ENCODE data around the gene HOXC11. TPM values are rescaled to one million over a fixed set of nuclear protein-coding genes. Genes with fewer than 3 reads are reported as not detected.

HOXC11 gene
- total RNA-seq, 1 experiment from 2014 or later, result 1.1 TPM

DNA sequence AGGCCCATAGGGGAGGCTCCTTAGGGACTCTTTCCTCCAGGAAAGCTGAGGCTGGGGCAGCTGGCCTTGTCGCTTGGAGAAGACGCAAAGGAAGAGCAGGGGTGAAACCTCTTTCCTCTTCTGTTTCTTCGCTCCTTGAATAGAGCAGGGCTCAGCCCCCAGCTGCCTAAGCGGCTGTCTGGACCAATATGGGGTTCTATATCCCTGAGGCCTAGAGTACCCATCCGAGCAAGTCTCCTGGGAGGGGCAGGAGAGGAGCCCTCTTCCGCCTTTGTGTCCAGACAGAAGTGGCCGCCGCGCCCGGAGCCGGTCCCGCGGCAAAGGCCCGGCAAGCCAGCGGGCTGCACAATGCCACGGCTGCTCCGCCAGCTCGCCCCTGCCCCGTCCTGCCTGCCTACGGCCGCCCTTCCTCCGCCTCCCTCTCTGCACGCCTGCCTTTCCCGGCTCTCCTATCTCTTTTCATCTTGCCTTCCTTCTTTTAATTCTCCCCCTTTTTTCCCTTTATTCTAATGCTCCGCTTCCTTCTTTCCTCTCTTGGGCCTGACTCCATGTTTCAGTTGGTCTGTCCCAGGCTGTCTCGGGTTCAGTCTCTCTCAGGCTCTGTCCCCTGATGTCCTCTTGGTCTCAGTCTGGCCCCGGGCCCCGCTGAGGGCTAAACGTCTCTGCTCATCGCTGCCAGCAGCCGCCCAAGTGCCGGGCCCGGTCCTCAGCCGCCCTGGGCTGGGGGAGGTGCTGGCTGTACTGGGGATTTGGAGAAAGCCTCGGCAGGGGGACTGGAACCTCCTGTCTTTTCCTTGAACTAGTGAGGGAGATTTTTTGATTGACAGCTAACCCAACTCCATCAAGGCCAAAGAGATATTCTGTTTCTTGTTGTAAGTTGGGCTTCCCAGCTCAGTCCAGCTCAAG lies 24.5 kb downstream of the HOXC11 start:
- DNase-seq (ENCODE audit: low spot score), result no peak

DNA sequence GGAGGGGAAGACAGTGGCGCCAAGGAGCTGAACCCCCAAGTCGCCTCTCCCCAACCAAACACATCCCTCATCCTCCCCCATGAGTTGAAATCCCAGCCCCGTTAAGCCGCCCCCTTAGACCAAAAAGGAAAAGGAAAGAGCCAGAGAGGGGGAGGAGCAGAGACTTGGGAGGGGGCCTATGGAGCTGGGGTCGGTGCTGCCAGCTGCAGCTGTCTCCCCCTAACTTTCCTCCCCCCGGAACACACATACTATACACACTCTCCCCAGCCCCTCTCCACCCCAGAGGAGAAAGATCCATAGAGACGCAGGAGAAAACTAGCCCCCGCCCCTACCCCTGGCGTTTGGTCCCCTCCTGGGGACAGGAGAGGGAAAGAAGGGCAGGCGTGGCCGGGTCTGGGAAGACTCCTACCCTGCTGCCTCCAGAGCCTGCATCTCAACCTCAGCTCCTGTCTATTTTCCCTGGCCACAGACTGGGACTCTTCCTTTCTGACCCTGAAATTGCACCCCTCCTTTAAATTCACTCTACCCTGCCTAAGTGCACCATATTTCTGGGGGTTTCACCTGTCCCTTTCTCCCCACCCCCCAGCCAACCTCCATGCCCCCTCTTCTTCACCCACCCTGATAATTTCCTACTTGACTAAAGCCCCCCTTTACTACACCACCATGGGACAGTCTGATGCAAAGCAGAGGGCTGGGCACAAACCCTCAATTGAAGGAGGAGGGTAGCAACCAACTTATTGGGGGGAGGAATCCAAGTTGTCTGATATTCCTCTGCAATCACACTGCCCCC lies 25.4 kb downstream of the HOXC11 start:
- no peak for DNase-seq (ENCODE audit: low spot score)

DNA sequence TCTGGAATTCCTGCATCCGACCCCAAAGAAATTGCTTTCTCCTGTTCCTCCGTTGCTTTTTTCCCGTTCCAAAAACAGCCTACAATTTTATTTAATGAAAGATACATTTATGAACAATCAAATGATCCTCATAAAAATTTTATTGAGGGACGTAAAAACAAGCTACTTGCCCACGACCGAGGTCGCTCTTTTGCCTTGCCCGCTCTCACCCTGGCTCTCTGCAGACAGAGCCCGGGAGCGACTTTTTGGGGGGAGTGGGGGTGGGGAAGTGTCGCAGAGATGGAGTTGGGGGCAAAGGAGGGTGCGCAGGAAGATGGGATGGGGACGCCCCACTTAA lies 25.9 kb downstream of the HOXC11 start:
- DNase-seq (ENCODE audit: low spot score), result no peak

DNA sequence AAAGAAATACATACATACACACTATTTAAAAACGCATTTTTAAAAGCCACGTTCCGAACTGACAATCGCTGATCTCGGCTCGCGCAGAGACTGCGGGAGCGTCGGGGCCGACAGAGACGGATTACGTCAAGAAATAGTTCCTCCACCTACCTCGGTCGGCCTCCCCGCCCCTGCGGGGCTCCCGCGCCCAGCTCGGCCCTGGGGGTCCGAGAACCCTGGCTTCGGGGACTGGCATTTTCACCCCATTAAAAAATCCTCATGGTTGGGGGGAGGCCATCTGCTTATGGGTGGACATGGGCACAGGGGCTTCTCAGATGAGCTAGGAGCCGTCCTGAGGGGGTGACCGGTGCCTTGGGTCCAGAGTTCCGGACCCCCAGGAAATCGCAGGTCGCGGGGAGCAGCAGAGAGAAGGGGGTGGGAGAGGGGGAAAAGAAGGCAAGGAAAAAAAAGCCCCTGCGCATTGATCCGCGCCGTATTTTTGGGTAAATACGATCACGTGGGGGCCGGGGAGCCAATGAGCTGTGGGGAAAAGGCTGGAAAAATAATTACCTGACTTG lies 26.7 kb downstream of the HOXC11 start:
- DNase-seq (ENCODE audit: low spot score), result peak; percentile 49

DNA sequence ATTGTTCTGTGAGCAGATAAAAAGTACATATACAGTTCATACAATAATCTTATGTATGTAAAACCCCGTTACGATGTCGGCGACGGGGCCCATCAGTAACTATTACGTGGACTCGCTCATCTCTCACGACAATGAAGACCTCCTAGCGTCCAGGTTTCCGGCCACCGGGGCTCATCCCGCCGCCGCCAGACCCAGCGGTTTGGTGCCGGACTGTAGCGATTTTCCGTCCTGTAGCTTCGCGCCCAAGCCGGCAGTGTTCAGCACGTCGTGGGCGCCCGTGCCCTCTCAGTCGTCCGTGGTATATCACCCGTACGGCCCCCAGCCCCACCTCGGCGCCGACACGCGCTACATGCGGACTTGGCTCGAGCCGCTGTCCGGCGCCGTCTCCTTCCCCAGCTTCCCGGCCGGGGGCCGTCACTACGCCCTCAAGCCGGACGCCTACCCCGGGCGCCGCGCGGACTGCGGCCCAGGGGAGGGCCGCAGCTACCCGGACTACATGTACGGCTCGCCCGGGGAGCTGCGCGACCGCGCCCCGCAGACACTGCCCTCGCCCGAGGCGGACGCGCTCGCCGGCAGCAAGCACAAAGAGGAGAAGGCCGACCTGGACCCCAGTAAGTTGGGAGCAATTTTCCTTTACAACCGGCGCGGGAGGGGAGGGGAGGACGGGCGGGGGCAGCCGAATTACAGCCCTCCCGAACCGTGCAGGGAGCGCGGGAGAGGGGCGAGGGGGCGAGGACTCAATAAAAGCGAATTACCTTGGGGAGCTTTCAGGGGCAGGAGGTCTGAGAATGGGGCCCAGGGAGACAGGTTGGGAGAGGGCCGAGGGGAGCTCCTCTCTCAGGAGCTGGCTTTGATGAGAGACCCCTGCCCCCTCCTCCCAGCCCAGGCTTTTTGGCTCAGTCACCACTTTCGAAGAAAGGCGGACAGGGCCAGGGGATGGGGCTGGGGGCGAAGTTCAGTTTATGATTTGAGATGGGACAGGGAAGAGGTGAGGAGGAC lies 27.5 kb downstream of the HOXC11 start, which contains the start of gene HOXC9:
TSS of gene HOXC9 (plus strand) at position 46 of the 999 bp plus-strand sequence. CDS start at position 74, 28 bp downstream.
- DNase-seq (ENCODE audit: low spot score), result no peak

DNA sequence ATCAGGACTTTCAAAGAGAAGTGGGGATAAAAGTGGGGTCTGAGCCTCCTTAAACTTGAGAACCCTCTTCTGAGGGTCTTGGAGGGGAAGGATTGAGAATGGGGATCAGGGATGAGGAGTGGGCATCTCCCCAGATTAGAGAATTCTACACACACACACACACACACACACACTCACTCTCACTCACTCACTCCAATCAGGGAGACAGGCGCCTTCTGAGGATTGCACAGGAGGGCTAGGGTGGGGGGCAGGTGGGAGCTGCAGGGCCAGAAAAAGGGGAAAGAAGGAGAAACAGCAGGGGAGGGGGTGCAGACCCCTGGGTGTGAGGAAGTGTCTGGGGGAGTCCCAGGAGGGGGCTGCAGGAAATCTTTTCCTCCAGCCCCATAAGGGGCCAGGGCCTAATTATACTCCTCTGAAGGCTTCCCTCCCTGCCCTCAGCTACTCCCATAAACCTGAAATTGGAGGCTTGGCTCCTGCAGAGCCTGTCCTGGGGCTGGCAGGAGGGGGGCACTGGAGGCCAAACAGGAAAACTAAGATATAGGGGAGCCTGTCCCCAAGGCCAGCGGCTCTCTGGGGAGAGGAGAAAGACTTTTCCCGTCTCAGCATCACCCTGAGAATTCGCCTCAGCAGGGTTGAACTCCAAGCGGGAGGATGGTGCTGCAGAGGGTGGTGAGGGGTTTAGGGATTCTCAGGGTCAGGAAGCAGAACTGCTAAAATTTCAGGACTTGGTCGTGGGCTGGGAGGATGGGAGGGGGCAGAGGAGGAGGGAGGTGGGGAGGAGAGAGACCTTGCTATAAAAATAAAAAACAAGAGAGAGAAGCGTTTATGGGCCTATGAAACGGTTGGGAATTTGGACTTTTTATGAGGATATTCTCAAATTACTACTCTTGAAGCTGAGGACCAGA lies 28.6 kb downstream of the HOXC11 start:
- DNase-seq (ENCODE audit: low spot score), result no peak

DNA sequence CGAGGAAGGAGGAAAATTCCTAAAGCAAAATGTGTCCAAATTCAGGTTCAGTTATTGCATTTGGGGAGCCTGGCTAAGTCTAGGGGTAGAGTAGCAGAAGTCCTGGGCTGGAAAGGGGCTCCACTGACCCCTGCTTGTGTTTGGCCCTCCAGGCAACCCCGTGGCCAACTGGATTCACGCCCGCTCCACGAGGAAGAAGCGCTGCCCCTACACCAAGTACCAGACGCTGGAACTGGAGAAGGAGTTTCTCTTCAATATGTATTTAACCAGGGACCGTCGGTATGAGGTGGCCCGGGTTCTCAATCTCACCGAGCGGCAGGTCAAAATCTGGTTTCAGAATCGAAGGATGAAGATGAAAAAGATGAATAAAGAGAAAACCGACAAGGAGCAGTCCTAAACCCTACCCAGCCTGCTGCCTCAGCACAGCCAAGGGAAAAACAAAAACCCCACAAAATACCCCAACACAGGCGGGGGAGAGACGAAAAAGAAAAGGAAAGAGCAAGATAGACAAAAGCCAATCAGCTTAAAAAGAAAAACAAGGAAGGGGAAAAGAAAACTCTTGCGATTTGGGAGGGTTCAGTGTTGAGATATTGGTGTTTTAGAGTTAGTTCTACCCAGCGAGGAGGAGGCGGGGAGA lies 29.5 kb downstream of the HOXC11 start:
- no peak for DNase-seq (ENCODE audit: low spot score)

DNA sequence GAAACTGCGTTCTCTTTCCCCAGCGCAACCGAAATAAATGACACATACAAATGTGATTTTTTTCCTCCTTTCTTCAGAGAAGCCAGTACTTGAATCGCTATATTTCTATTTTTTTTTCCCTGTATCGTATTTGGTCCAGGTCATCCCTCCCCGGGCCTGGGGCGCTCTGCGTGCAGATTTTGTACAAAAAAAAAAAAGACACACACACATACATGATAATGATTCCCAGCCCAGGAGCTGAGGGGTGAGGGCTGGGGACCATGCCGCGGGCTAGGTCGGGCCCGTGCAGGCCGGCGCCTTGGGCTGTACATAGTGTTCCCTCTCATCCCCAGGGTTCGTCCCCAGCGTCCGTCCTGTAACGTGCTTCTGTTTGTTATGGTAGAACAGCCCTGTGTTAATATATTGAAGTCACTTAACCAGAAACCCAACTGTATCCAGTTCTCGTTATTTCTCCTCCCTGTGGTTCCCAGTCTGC lies 30.0 kb downstream of the HOXC11 start:
- DNase-seq (ENCODE audit: low spot score), result no peak

DNA sequence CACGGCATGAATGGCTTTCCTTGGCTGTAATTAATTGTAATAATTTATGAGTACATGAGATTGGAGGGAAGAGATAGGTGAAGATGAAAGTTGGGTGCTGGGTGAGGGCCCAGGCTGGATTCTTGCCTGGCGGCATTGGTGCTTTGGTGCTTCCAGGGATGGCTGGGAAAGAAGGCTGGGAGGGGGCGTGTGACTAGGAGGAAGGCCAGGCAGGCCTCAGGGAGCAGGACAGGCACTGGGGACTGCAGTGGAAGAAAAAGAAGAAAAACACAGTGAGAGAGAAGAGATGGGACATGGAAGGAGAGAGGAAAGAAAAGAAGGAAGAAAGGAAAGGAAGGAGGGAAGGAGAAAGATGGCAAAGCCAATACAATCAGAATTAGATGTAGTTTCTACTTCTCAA lies 30.7 kb downstream of the HOXC11 start:
- no peak for DNase-seq (ENCODE audit: low spot score)

DNA sequence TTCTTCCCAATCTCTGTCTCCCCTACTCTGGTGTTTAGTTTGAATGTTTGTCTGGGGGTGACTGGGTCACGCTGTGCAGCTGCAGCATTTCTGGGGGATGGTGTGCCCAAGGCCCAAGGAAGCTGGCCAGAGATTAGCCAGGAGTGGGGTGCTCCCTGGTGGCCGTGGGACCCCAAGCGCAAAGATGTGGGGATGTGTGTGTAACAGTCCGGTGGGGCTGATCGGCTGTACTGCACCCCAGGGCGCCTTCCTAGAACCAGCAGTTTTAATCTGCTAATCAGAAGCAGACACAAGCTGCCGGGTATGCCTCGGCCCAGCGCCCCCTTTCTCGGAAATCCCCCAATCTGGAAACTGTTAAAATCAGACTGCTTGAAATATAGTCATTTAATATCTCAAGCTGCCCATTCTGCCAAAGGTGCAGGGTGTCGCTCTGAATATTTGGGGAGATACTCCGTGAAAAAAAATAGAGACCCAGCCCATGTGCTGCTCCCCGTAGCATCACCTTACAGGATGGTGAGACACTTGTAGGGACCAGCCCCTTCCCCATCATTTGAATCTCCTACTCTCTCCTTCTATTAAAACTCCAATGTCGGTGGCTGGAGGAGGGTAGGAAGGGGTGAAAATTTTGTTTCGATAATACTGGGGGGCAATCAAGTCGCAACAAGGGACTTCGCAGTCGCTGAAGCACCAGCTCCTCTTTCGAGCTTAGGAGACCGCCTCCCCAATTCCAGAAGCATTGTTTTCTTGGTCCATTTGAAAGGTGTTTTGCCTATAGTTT lies 31.3 kb downstream of the HOXC11 start:
- DNase-seq (ENCODE audit: low spot score), result no peak

DNA sequence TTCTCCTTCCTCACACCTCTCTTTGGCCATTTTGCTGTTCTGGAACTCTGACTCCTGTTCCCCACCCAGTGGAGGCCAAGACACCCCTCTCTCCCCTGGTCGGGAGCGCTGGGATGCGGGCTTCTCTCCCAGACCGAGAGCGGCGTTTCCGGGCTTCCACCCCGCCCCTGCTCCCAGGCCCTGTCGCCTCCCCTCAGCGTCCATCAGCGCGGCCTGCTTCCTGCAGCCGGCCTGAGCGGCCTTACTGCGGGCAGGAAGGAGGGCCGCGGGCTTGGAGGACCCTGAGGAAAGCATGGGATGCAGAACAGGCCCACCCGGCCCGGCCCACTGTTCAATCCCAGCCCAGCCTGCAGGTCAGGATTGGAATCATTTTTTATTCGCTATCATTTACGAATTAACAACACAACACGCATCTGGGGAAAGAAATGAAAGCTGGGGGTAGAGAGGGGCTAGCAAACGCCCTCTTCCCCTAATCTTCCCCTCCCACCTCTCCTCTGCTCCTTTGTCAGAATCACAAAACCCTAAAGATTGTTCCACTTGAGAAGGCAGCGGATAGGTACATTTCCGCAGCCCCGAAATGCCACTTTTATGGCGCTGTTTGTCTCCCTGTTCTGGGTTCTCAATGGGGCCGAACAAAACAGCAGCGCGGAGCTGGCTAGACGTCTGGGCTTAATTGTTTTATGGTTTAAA lies 32.1 kb downstream of the HOXC11 start:
- no peak for DNase-seq (ENCODE audit: low spot score)

DNA sequence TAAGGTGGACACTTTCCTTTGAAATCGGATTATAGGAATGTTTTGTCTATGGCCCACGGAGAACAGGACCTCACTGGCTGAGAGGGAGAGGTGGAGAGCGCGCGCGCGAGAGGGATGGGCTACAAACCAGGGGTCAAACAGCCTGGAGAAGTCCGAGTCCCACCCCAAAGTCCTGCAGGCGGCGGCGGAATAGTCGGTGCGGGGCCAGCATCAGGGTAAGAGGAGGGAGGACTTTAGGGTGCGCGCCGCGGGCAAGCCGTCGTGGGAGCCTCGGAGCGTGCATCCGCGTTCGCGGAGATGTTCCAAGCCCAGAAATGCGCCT lies 32.6 kb downstream of the HOXC11 start:
- no peak for DNase-seq (ENCODE audit: low spot score)

DNA sequence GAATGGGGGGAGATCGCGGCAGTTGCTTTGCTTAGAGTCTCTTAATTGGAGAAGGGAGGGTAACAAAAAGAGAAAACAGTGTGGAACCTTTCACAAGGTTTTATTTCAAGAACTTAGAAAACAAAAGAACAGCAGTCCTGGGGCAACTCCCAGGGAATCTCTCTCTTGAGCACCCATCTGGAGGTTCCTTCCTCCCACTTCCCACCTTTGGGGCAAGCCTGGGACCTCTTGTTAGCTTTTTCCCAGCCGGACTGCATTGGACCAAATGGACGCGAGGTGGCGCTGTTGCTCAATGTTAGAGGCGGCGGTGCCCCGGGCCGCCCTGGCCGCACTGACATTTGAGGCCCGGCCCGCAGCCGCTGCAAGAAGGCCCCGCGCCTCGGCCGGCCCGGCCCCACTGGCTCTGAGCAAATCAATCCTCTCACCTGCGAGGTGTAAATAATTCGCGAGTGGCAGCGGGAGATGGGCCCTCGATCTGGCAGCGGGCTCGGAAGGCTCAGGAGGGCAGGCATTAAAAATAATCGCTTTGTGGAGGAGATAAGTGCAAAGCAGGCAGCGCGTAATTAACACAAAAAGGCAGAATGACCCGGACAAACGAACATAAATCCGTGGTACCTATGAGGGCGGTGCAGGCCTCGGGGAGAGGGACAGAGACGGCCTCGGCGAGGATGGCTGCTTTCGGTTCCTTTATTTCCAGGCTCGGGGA lies 33.1 kb downstream of the HOXC11 start:
- peak; percentile 66 for DNase-seq (ENCODE audit: low spot score)

DNA sequence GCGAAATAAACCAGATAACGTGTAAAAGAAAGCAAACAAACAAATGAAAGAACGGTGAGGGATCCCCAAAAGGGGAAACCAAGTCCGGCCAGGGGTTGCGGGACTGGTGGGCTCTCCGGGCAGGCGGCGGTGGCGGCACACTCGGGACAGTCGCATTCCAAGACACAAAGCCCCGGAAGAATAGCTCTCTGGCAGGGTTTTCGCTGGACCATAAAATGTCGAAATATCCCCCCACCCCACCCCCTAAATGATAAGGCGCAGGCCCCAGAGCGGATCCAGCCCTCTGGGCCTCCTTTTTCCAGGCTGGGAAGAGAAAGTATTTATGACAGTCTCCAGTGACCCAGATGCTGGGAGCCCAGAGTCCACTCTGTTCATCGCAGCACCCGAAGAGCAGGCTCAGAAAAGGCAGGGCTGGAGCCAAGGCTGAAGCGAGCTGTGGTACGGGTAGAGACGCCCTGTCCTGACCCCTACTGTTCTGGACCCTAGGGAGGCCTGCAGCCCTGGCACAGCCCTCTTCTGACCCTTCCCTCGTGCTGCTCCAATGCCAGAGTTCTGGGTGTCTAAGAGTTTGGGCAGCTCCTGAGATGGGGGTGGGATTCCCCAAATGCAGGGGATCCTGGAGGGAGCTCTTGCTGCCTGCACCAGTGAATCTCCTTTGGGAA lies 33.8 kb downstream of the HOXC11 start:
- DNase-seq (ENCODE audit: low spot score), result no peak

DNA sequence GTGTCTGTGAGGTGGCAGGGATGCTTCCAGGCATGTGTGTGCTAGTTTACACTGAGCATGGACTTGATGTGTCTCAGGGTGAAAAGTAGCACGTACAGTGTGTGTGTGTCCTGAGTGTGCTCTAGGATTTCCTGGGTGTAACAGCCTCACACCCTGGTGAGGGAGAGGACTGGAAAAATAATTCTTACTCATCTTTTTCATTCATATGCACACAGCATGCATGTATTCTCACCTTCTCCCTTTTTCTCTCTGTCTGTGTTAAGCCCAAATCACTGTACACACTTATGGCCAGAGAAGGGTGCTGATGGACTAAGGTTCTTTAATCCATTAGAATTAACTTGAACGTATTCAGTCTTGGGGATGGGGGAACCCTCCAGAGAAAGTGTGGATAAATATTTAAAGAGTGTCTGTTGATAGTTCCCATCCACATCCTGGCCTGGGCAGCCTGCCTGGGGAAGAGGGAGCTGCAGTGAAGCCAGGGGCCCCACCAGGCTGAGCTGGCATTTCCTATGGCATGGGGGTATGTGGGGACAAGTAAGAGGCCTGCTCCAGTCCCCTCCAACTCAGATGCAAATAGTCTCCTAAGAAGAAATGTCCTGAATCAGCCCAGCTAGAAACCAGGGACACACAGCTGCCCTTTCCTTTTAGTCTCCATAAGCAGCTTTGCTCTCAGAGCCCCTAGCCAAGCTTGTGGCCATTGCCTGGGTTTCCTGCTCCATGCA lies 34.8 kb downstream of the HOXC11 start:
- DNase-seq (ENCODE audit: low spot score), result no peak

DNA sequence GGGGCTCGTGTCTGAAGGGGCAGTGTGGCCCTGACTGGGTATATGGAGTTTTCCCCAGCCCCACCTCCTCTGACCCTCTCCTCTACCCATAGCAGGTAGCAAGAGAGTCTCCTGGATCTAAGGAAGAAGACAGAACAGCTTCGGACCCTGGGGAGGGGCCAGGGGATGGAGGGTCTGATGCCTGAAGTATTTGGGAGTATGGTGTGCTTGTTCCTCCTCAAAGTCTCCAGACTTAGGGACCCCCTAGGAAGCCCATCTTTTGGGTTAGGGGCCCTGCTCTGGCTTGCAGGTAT lies 35.3 kb downstream of the HOXC11 start:
- no peak for DNase-seq (ENCODE audit: low spot score)

Data from H4 (cell line).